H1 (cell line): Measurements from ENCODE around the gene PDE4D.

Experiments used
- CBX5 ChIP-seq: fragments of 300-800, 300-1000 bp; sonication (generic); IDR thresholded peaks from 2 replicates; pipeline ENCODE4 v1.7.1; 2016; ENCODE audit warnings: antibody characterized with exemption, low read length, low read depth
- EGR1 ChIP-seq: IDR thresholded peaks from 2 replicates; pipeline ENCODE4 v1.6.1; 2011; ENCODE audit warnings: low read depth, low read length, borderline replicate concordance
- POLR2A ChIP-seq, 2 experiments: IDR thresholded peaks; 1 replicate in 1 of 2; 2 replicates in 1 of 2; pipeline ENCODE4 v1.6.1; 2011; ENCODE audit warnings: low read depth in 2 of 2, low read length in 2 of 2, mild to moderate bottlenecking in 2 of 2; ENCODE audit errors: control extremely low read depth in 1 of 2
- POLR2AphosphoS5 ChIP-seq: IDR thresholded peaks from 2 replicates; pipeline ENCODE4 v1.6.1; 2011; ENCODE audit warnings: low read depth, low read length
- SRF ChIP-seq: IDR thresholded peaks from 2 replicates; pipeline ENCODE4 v1.6.1; 2011; ENCODE audit warnings: mild to moderate bottlenecking, low read depth, low read length, moderate library complexity
- TF ChIP-seq, protein P1 (sequence below), 3 experiments: IDR thresholded peaks; 1 replicate in 2 of 3; 2 replicates in 1 of 3; pipeline versions ENCODE4 v1.5.1 to v1.6.1; 2011; ENCODE audit warnings: low read length in 3 of 3, mild to moderate bottlenecking in 3 of 3, inconsistent platforms in 2 of 3, low read depth in 1 of 3, moderate library complexity in 1 of 3; ENCODE audit not compliant: insufficient read depth in 1 of 3; ENCODE audit errors: control extremely low read depth in 1 of 3

DNA sequence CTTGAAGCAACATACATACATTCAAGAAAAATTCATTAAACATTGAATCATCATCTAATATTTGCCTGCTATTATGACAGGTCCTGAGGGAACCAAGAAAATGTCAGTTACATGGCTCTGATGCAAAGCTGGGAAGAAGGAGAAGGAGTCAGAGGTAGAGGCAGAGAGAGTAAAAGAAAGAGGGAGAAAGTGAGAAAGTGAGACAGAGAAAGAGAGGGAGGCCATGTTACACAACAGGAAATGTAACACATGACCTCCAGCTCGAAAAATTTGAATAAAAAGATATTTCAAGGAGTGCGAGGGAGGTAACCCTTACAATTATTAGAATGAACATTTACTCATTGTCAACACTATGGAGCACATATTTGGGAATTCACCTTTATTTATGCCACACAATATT lies 189.7 kb downstream of the PDE4D start:
- TF ChIP-seq, protein P1, sequence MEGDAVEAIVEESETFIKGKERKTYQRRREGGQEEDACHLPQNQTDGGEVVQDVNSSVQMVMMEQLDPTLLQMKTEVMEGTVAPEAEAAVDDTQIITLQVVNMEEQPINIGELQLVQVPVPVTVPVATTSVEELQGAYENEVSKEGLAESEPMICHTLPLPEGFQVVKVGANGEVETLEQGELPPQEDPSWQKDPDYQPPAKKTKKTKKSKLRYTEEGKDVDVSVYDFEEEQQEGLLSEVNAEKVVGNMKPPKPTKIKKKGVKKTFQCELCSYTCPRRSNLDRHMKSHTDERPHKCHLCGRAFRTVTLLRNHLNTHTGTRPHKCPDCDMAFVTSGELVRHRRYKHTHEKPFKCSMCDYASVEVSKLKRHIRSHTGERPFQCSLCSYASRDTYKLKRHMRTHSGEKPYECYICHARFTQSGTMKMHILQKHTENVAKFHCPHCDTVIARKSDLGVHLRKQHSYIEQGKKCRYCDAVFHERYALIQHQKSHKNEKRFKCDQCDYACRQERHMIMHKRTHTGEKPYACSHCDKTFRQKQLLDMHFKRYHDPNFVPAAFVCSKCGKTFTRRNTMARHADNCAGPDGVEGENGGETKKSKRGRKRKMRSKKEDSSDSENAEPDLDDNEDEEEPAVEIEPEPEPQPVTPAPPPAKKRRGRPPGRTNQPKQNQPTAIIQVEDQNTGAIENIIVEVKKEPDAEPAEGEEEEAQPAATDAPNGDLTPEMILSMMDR (IDR thresholded peaks at IDR 0.05; ENCODE audit: control extremely low read depth in 1 of 3, insufficient read depth in 1 of 3, low read depth in 1 of 3, low read length in 3 of 3), result no peak
- no peak for TF ChIP-seq CBX5
- no peak for TF ChIP-seq POLR2AphosphoS5
- no peak for TF ChIP-seq EGR1
- no peak for TF ChIP-seq POLR2A (IDR thresholded peaks at IDR 0.05; ENCODE audit: control extremely low read depth in 1 of 2, low read depth in 2 of 2, low read length in 2 of 2)
- TF ChIP-seq SRF, result no peak
